H1 (cell line): ENCODE results near the gene DNAI1.

Source experiments
- BCL11A ChIP-seq, 2 experiments: IDR thresholded peaks; one replicate each; pipeline ENCODE4 v1.6.1; 2011; ENCODE audit warnings: low read depth in 2 of 2, low read length in 2 of 2, mild to moderate bottlenecking in 2 of 2
- EZH2 ChIP-seq: fragments of 200-600 bp; sonication (generic); IDR thresholded peaks from 2 replicates; pipeline ENCODE4 v1.7.1; 2012; ENCODE audit warnings: low read depth, mild to moderate bottlenecking, moderate library complexity, low read length, inconsistent platforms; ENCODE audit not compliant: severe bottlenecking
- GABPA ChIP-seq: IDR thresholded peaks from 2 replicates; pipeline ENCODE4 v1.6.1; 2011; ENCODE audit warnings: mild to moderate bottlenecking, low read length, moderate library complexity, borderline replicate concordance; ENCODE audit not compliant: insufficient read depth
- POLR2A ChIP-seq, 2 experiments: IDR thresholded peaks; 1 replicate in 1 of 2; 2 replicates in 1 of 2; pipeline ENCODE4 v1.6.1; 2011; ENCODE audit warnings: low read depth in 2 of 2, low read length in 2 of 2, mild to moderate bottlenecking in 2 of 2; ENCODE audit errors: control extremely low read depth in 1 of 2
- SAP30 ChIP-seq: fragments of 300-600 bp; sonication (generic); IDR thresholded peaks from 2 replicates; pipeline ENCODE4 v1.7.1; 2012; ENCODE audit warnings: low read length, moderate library complexity, mild to moderate bottlenecking, inconsistent platforms; ENCODE audit not compliant: insufficient read depth, insufficient replicate concordance
- SP1 ChIP-seq: IDR thresholded peaks from 2 replicates; pipeline ENCODE4 v1.6.1; 2011; ENCODE audit warnings: low read depth, low read length
- USF2 ChIP-seq: IDR thresholded peaks from 2 replicates; pipeline ENCODE4 v1.6.1; 2011; ENCODE audit warnings: low read length, improper control_type of control experiment
- TF ChIP-seq, protein P1 (sequence below), 3 experiments: IDR thresholded peaks; 1 replicate in 2 of 3; 2 replicates in 1 of 3; pipeline versions ENCODE4 v1.5.1 to v1.6.1; 2011; ENCODE audit warnings: low read length in 3 of 3, mild to moderate bottlenecking in 3 of 3, inconsistent platforms in 2 of 3, low read depth in 1 of 3, moderate library complexity in 1 of 3; ENCODE audit not compliant: insufficient read depth in 1 of 3; ENCODE audit errors: control extremely low read depth in 1 of 3

GRCh38 chr9:34452568-34452967, 6.0 kb upstream of the DNAI1 start:
- no peak for TF ChIP-seq SAP30
- TF ChIP-seq, protein P1, sequence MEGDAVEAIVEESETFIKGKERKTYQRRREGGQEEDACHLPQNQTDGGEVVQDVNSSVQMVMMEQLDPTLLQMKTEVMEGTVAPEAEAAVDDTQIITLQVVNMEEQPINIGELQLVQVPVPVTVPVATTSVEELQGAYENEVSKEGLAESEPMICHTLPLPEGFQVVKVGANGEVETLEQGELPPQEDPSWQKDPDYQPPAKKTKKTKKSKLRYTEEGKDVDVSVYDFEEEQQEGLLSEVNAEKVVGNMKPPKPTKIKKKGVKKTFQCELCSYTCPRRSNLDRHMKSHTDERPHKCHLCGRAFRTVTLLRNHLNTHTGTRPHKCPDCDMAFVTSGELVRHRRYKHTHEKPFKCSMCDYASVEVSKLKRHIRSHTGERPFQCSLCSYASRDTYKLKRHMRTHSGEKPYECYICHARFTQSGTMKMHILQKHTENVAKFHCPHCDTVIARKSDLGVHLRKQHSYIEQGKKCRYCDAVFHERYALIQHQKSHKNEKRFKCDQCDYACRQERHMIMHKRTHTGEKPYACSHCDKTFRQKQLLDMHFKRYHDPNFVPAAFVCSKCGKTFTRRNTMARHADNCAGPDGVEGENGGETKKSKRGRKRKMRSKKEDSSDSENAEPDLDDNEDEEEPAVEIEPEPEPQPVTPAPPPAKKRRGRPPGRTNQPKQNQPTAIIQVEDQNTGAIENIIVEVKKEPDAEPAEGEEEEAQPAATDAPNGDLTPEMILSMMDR (IDR thresholded peaks at IDR 0.05; ENCODE audit: control extremely low read depth in 1 of 3, insufficient read depth in 1 of 3, low read depth in 1 of 3, low read length in 3 of 3) = no peak
- no peak for TF ChIP-seq POLR2A (IDR thresholded peaks at IDR 0.05; ENCODE audit: control extremely low read depth in 1 of 2, low read depth in 2 of 2, low read length in 2 of 2)
- no peak for TF ChIP-seq SP1
- no peak for TF ChIP-seq EZH2
- TF ChIP-seq BCL11A (IDR thresholded peaks at IDR 0.05; ENCODE audit: low read depth in 2 of 2, low read length in 2 of 2) = no peak
- TF ChIP-seq USF2 = no peak
- TF ChIP-seq GABPA = no peak
